DND-41 (cell line): ENCODE results near the gene RIMKLA.

ENCODE experiments used
- ATAC-seq: fragments of 200-7000 bp; cut with Tn5 transposase; 3 replicates; pipeline ENCODE4 v1.9.1; 2021; ENCODE audit warnings: low read depth; ENCODE audit not compliant: insufficient read depth
- DNase-seq: peaks from one replicate; pipeline ENCODE4 v3.0.0-alpha.2; 2020
- H2AFZ ChIP-seq: 2 replicates; pipeline ENCODE4 v1.6.0; 2012; ENCODE audit warnings: low read depth, low read length
- H3K27ac ChIP-seq: 2 replicates; pipeline ENCODE4 v1.5.1; 2012; ENCODE audit warnings: low read length, inconsistent platforms
- H3K27me3 ChIP-seq: fragments of 200-600 bp; sonication (generic); 2 replicates; pipeline ENCODE4 v1.6.0; 2012; ENCODE audit warnings: low read length, mild to moderate bottlenecking, inconsistent platforms; ENCODE audit not compliant: insufficient read depth, poor library complexity
- H3K36me3 ChIP-seq: 2 replicates; pipeline ENCODE4 v1.5.1; 2012; ENCODE audit warnings: low read length, inconsistent platforms; ENCODE audit not compliant: insufficient read depth
- H3K4me1 ChIP-seq: 2 replicates; pipeline ENCODE4 v1.5.1; 2012; ENCODE audit warnings: mild to moderate bottlenecking, low read length; ENCODE audit not compliant: insufficient read depth
- H3K4me2 ChIP-seq: 2 replicates; pipeline ENCODE4 v1.6.0; 2012; ENCODE audit warnings: mild to moderate bottlenecking, moderate library complexity, low read length, inconsistent platforms; ENCODE audit not compliant: insufficient read depth
- H3K4me3 ChIP-seq, 2 experiments: fragments of 200-600 bp in 1 of 2; shearing (Covaris generic) in 1 of 2; 2 replicates each; pipeline ENCODE4 v1.5.1; 2012 to 2016; ENCODE audit warnings: inconsistent platforms in 2 of 2, low read length in 2 of 2, mild to moderate bottlenecking in 2 of 2, low read depth in 1 of 2, moderate library complexity in 1 of 2
- H3K79me2 ChIP-seq: 2 replicates; pipeline ENCODE4 v1.6.0; 2012; ENCODE audit warnings: low read length, inconsistent platforms; ENCODE audit not compliant: insufficient read depth
- H3K9ac ChIP-seq: 2 replicates; pipeline ENCODE4 v1.6.0; 2012; ENCODE audit warnings: low read depth, mild to moderate bottlenecking, inconsistent platforms, low read length, moderate library complexity
- H3K9me3 ChIP-seq: 2 replicates; pipeline ENCODE4 v1.5.1; 2012; ENCODE audit warnings: low read length, moderate library complexity, mild to moderate bottlenecking, inconsistent platforms; ENCODE audit not compliant: insufficient read depth, severe bottlenecking
- H4K20me1 ChIP-seq: 2 replicates; pipeline ENCODE4 v1.6.0; 2012; ENCODE audit warnings: low read length; ENCODE audit not compliant: insufficient read depth
- CTCF ChIP-seq: IDR thresholded peaks from 2 replicates; pipeline ENCODE4 v1.5.1; 2012; ENCODE audit warnings: borderline replicate concordance, low read length, moderate library complexity, mild to moderate bottlenecking; ENCODE audit not compliant: poor library complexity, severe bottlenecking; ENCODE audit errors: extremely low read depth
- EZH2 ChIP-seq: IDR thresholded peaks from 3 replicates; pipeline ENCODE4 v1.6.1; 2012; ENCODE audit warnings: borderline replicate concordance, low read depth, mild to moderate bottlenecking, moderate library complexity, low read length, inconsistent platforms; ENCODE audit not compliant: severe bottlenecking

Gene RIMKLA

GRCh38 chr1:42369471-42369870, 11.1 kb upstream of the RIMKLA start:
- no peaks in the 10 kb centered on the region for H3K79me2 ChIP-seq
- no peak overlapping the region for H2AFZ ChIP-seq
- H3K4me3 ChIP-seq = no peak overlapping the region
- H3K9me3 ChIP-seq = no peaks in the 10 kb centered on the region
- no peak for ATAC-seq
- no peak overlapping the region for H3K27ac ChIP-seq
- no peaks in the 10 kb centered on the region for H3K4me1 ChIP-seq
- TF ChIP-seq CTCF (no peak), EZH2 (no peak)
- H3K9ac ChIP-seq = no peak overlapping the region
- no peak for DNase-seq
- no peaks in the 10 kb centered on the region for H4K20me1 ChIP-seq
- H3K27me3 ChIP-seq = peaks cover 16% of the 10 kb centered on the region
- no peak overlapping the region for H3K4me2 ChIP-seq
- no peaks in the 10 kb centered on the region for H3K36me3 ChIP-seq

GRCh38 chr1:42370876-42371549, 9.6 kb upstream of the RIMKLA start:
- no peak overlapping the region for H3K4me3 ChIP-seq
- no peaks in the 10 kb centered on the region for H4K20me1 ChIP-seq
- H3K79me2 ChIP-seq = no peaks in the 10 kb centered on the region
- no peak overlapping the region for H3K4me2 ChIP-seq
- no peaks in the 10 kb centered on the region for H3K36me3 ChIP-seq
- peaks cover 16% of the 10 kb centered on the region for H3K27me3 ChIP-seq
- DNase-seq (no peak), ATAC-seq (no peak)
- H3K4me1 ChIP-seq = no peaks in the 10 kb centered on the region
- H2AFZ ChIP-seq = no peak overlapping the region
- H3K9me3 ChIP-seq = no peaks in the 10 kb centered on the region
- H3K9ac ChIP-seq = no peak overlapping the region
- no peak for TF ChIP-seq CTCF
- no peak for TF ChIP-seq EZH2
- H3K27ac ChIP-seq = no peak overlapping the region

DNA sequence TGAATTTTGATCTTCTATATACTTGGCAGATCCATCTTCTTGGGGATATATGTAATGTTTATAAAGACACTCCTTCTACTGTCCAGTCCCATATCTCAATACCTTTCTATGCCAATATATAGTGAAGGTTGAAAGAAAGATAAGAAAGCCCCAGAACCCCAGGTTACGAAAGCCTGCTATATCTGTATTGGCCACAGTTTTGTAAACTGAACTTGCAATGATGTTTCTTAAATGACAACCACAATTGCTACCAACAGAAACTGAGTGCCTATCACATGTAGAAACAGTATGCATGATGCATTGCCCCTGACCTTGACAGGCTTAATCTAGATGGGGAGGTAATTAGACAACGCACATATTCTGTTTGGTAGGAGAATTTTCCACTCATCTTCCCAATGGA, 7.8 kb upstream of the RIMKLA start:
- no peak for DNase-seq

More for the DNA sequence above, 7.8 kb upstream of the RIMKLA start:
- no peak overlapping the region for H3K4me3 ChIP-seq
- H2AFZ ChIP-seq = no peak overlapping the region
- H3K36me3 ChIP-seq = no peaks in the 10 kb centered on the region
- no peak for ATAC-seq
- peaks cover 16% of the 10 kb centered on the region for H3K27me3 ChIP-seq
- H3K4me2 ChIP-seq = no peak overlapping the region
- no peak overlapping the region for H3K9ac ChIP-seq
- H3K27ac ChIP-seq = no peak overlapping the region
- no peaks in the 10 kb centered on the region for H3K9me3 ChIP-seq
- H3K4me1 ChIP-seq = no peaks in the 10 kb centered on the region
- no peaks in the 10 kb centered on the region for H4K20me1 ChIP-seq
- H3K79me2 ChIP-seq = no peaks in the 10 kb centered on the region
- TF ChIP-seq CTCF (no peak), EZH2 (no peak)
